Mesenchymal stem cell (in vitro differentiated cells and primary cell): ENCODE measurements around the gene CPT1A.
A peak's percentile ranks its signal among the peaks of the same experiment; 100 is the strongest.

Source experiments
- DNase-seq: peaks from one replicate; pipeline ENCODE4 v3.0.0-alpha.2; 2013
- H2AFZ ChIP-seq: one replicate; pipeline ENCODE4 v1.6.1; 2013; ENCODE audit warnings: low read depth, mild to moderate bottlenecking, control low read depth, inconsistent platforms, low read length, moderate library complexity
- H2AK5ac ChIP-seq: 2 replicates; pipeline ENCODE4 v1.6.1; 2013; ENCODE audit warnings: low read length, moderate library complexity, mild to moderate bottlenecking, inconsistent platforms; ENCODE audit not compliant: severe bottlenecking
- H2BK120ac ChIP-seq: one replicate; pipeline ENCODE4 v1.6.1; 2013; ENCODE audit warnings: low read depth, mild to moderate bottlenecking, inconsistent platforms, low read length, moderate library complexity
- H2BK12ac ChIP-seq, 2 experiments: one replicate each; pipeline ENCODE4 v1.6.1; 2013; ENCODE audit warnings: inconsistent platforms in 2 of 2, low read length in 2 of 2, mild to moderate bottlenecking in 2 of 2, moderate library complexity in 2 of 2, control low read depth in 1 of 2
- H2BK15ac ChIP-seq: one replicate; pipeline ENCODE4 v1.6.1; 2013; ENCODE audit warnings: mild to moderate bottlenecking, low read depth, inconsistent platforms; ENCODE audit not compliant: poor library complexity, severe bottlenecking
- H2BK5ac ChIP-seq: 2 replicates; pipeline ENCODE4 v1.6.1; 2013; ENCODE audit warnings: low read depth, mild to moderate bottlenecking, low read length, control low read depth, inconsistent platforms; ENCODE audit not compliant: poor library complexity, severe bottlenecking
- H3K14ac ChIP-seq, 2 experiments: one replicate each; pipeline ENCODE4 v1.6.1; 2013; ENCODE audit warnings: inconsistent platforms in 2 of 2, low read length in 2 of 2, control low read depth in 1 of 2, mild to moderate bottlenecking in 1 of 2, moderate library complexity in 1 of 2
- H3K18ac ChIP-seq, 2 experiments: one replicate each; pipeline ENCODE4 v1.6.1; 2013; ENCODE audit warnings: inconsistent platforms in 2 of 2, low read length in 2 of 2, control low read depth in 1 of 2, low read depth in 1 of 2, mild to moderate bottlenecking in 1 of 2
- H3K23ac ChIP-seq, 2 experiments: one replicate each; pipeline ENCODE4 v1.6.1; 2013; ENCODE audit warnings: inconsistent platforms in 2 of 2, low read length in 2 of 2, mild to moderate bottlenecking in 2 of 2, moderate library complexity in 2 of 2, control low read depth in 1 of 2
- H3K27ac ChIP-seq: 2 replicates; pipeline ENCODE4 v1.5.1; 2013; ENCODE audit warnings: mild to moderate bottlenecking, moderate library complexity, low read length, control low read depth, inconsistent platforms; ENCODE audit not compliant: poor library complexity, severe bottlenecking
- H3K27me3 ChIP-seq, 2 experiments: 2 replicates each; pipeline versions ENCODE4 v1.6.1 to v1.7.0; 2013; ENCODE audit warnings: low read length in 2 of 2, mild to moderate bottlenecking in 2 of 2, moderate library complexity in 2 of 2, control low read depth in 1 of 2, inconsistent platforms in 1 of 2; ENCODE audit not compliant: control insufficient read depth in 1 of 2, insufficient read depth in 1 of 2
- H3K36me3 ChIP-seq, 2 experiments: 2 replicates each; pipeline versions ENCODE4 v1.6.1 to v1.7.0; 2013; ENCODE audit warnings: low read length in 2 of 2, control low read depth in 1 of 2, inconsistent platforms in 1 of 2, low read depth in 1 of 2, mild to moderate bottlenecking in 1 of 2; ENCODE audit not compliant: insufficient read depth in 2 of 2, control insufficient read depth in 1 of 2
- H3K4ac ChIP-seq, 2 experiments: one replicate each; pipeline ENCODE4 v1.6.1; 2013; ENCODE audit warnings: inconsistent platforms in 2 of 2, low read length in 2 of 2, mild to moderate bottlenecking in 2 of 2, moderate library complexity in 2 of 2, control low read depth in 1 of 2, low read depth in 1 of 2
- H3K4me1 ChIP-seq: 2 replicates; pipeline ENCODE4 v1.6.1; 2013; ENCODE audit warnings: low read depth, low read length, control low read depth; ENCODE audit not compliant: control insufficient read depth, insufficient read depth
- H3K4me2 ChIP-seq: 2 replicates; pipeline ENCODE4 v1.6.1; 2013; ENCODE audit warnings: low read length, mild to moderate bottlenecking, inconsistent platforms; ENCODE audit not compliant: poor library complexity, severe bottlenecking
- H3K4me3 ChIP-seq, 2 experiments: 2 replicates each; pipeline versions ENCODE4 v1.5.1 to v1.7.0; 2013; ENCODE audit warnings: low read length in 2 of 2, mild to moderate bottlenecking in 2 of 2, control low read depth in 1 of 2, low read depth in 1 of 2; ENCODE audit not compliant: insufficient read depth in 1 of 2
- H3K79me1 ChIP-seq: replicated peaks from 2 replicates; pipeline ENCODE4 v1.6.1; 2013; ENCODE audit warnings: mild to moderate bottlenecking, control low read depth, low read length, inconsistent platforms; ENCODE audit not compliant: poor library complexity, severe bottlenecking
- H3K9ac ChIP-seq: 2 replicates; pipeline ENCODE4 v1.7.0; 2013; ENCODE audit warnings: mild to moderate bottlenecking, low read length, moderate library complexity
- H3K9me3 ChIP-seq: 2 replicates; pipeline ENCODE4 v1.7.0; 2013; ENCODE audit warnings: mild to moderate bottlenecking, low read length; ENCODE audit not compliant: control insufficient read depth
- H4K8ac ChIP-seq: one replicate; pipeline ENCODE4 v1.6.1; 2013; ENCODE audit warnings: inconsistent platforms, mild to moderate bottlenecking, low read length, moderate library complexity
- H4K91ac ChIP-seq: one replicate; pipeline ENCODE4 v1.6.1; 2013; ENCODE audit warnings: mild to moderate bottlenecking, low read length, inconsistent platforms
- WGBS: methylation state at CpG from one replicate; pipeline ENCODE4 v1.1.7; 2013; ENCODE audit warnings: mixed read lengths; 5-methylcytosine and 5-hydroxymethylcytosine counted together

The CPT1A gene

GRCh38 chr11:68872216-68873003 is 30.7 kb upstream of the CPT1A start:
- no peak overlapping the region for H2BK12ac ChIP-seq
- no peaks in the 10 kb centered on the region for H3K36me3 ChIP-seq
- no peak overlapping the region for H2AFZ ChIP-seq
- H3K27ac ChIP-seq, result no peak overlapping the region
- no peak overlapping the region for H3K9ac ChIP-seq
- peak; percentile 70 for DNase-seq
- peaks cover 16 to 43% of the 10 kb centered on the region in 2 experiments for H3K27me3 ChIP-seq
- H3K14ac ChIP-seq, result no peak overlapping the region
- H3K4me1 ChIP-seq, result no peaks in the 10 kb centered on the region
- no peak overlapping the region for H3K4me3 ChIP-seq
- no peaks in the 10 kb centered on the region for H3K79me1 ChIP-seq
- H4K91ac ChIP-seq, result no peak overlapping the region
- no peak overlapping the region for H2BK5ac ChIP-seq
- no peak overlapping the region for H4K8ac ChIP-seq
- no peak overlapping the region for H3K23ac ChIP-seq
- 76% methylated on average over 12 of the region's 12 CpGs for WGBS
- no peak overlapping the region for H3K4ac ChIP-seq
- H3K18ac ChIP-seq, result peak overlapping the region in 1 of 2 experiments; percentile 38
- no peaks in the 10 kb centered on the region for H3K9me3 ChIP-seq
- no peak overlapping the region for H2AK5ac ChIP-seq
- no peak overlapping the region for H3K4me2 ChIP-seq
- no peak overlapping the region for H2BK15ac ChIP-seq
- H2BK120ac ChIP-seq, result no peak overlapping the region

GRCh38 chr11:68870470-68870869 is 28.8 kb upstream of the CPT1A start:
- Histone ChIP-seq H2AK5ac (no peak overlapping the region), H2BK15ac (no peak overlapping the region), H3K9ac (peak overlapping the region; percentile 83), H3K4me3 (peak overlapping the region in 1 of 2 experiments; percentile 77), H3K14ac (peak overlapping the region in 1 of 2 experiments; percentile 93), H4K8ac (peak overlapping the region; percentile 95), H3K18ac (peak overlapping the region; percentile 9 to 82), H3K9me3 (no peaks in the 10 kb centered on the region), H2BK12ac (no peak overlapping the region), H3K36me3 (no peaks in the 10 kb centered on the region), H3K23ac (no peak overlapping the region), H2BK5ac (no peak overlapping the region), H4K91ac (no peak overlapping the region), H2BK120ac (peak overlapping the region; percentile 80), H3K27me3 (peaks cover 14 to 43% of the 10 kb centered on the region in 2 experiments), H3K27ac (no peak overlapping the region), H3K4me2 (no peak overlapping the region), H3K79me1 (no peaks in the 10 kb centered on the region), H3K4ac (peak overlapping the region in 1 of 2 experiments; percentile 49), H2AFZ (peak overlapping the region; percentile 79), H3K4me1 (no peaks in the 10 kb centered on the region)
- WGBS, result 31% methylated on average over 9 of the region's 9 CpGs
- peak; percentile 43 for DNase-seq

- Histone ChIP-seq H3K27me3 (peaks cover 14 to 38% of the 10 kb centered on the region in 2 experiments), H3K4me2 (no peak overlapping the region), H3K14ac (no peak overlapping the region), H3K79me1 (no peaks in the 10 kb centered on the region), H3K27ac (no peak overlapping the region), H2AK5ac (no peak overlapping the region), H2BK5ac (no peak overlapping the region), H2BK12ac (no peak overlapping the region), H3K9me3 (peaks cover 10% of the 10 kb centered on the region), H2BK120ac (no peak overlapping the region), H2BK15ac (no peak overlapping the region), H3K4ac (no peak overlapping the region), H3K4me1 (no peaks in the 10 kb centered on the region), H4K91ac (no peak overlapping the region), H3K23ac (no peak overlapping the region), H3K4me3 (no peak overlapping the region), H3K36me3 (no peaks in the 10 kb centered on the region), H4K8ac (no peak overlapping the region), H3K9ac (no peak overlapping the region), H2AFZ (no peak overlapping the region), H3K18ac (no peak overlapping the region)
- WGBS, result 87% methylated on average over 18 of the region's 18 CpGs
- DNase-seq, result no peak
Observed at GRCh38 chr11:68868221-68868835, 26.6 kb upstream of the CPT1A start.

GRCh38 chr11:68867066-68867465 is 25.4 kb upstream of the CPT1A start:
- Histone ChIP-seq H4K8ac (no peak overlapping the region), H3K4me1 (no peaks in the 10 kb centered on the region), H2AFZ (no peak overlapping the region), H2AK5ac (no peak overlapping the region), H3K4me3 (no peak overlapping the region), H3K14ac (no peak overlapping the region), H2BK12ac (no peak overlapping the region), H2BK120ac (no peak overlapping the region), H2BK5ac (no peak overlapping the region), H3K23ac (no peak overlapping the region), H4K91ac (no peak overlapping the region), H2BK15ac (no peak overlapping the region), H3K9ac (no peak overlapping the region), H3K27me3 (peaks cover 18 to 26% of the 10 kb centered on the region in 2 experiments), H3K79me1 (no peaks in the 10 kb centered on the region), H3K9me3 (peaks cover 11% of the 10 kb centered on the region), H3K4ac (no peak overlapping the region), H3K36me3 (no peaks in the 10 kb centered on the region), H3K27ac (no peak overlapping the region), H3K4me2 (no peak overlapping the region), H3K18ac (no peak overlapping the region)
- DNase-seq, result no peak
- WGBS, result 80% methylated on average over 5 of the region's 6 CpGs
